H1 (cell line): Measurements from ENCODE around the gene ACTRT3.

Source experiments
- BRCA1 ChIP-seq: IDR thresholded peaks from 2 replicates; pipeline ENCODE4 v1.6.1; 2012; ENCODE audit warnings: low read depth, low read length, improper control_type of control experiment
- CEBPB ChIP-seq: IDR thresholded peaks from 2 replicates; pipeline ENCODE4 v1.6.1; 2012; ENCODE audit warnings: low read depth, low read length
- CHD2 ChIP-seq: IDR thresholded peaks from 2 replicates; pipeline ENCODE4 v1.6.1; 2012; ENCODE audit warnings: low read length, improper control_type of control experiment
- CREB1 ChIP-seq: IDR thresholded peaks from 2 replicates; pipeline ENCODE4 v1.6.1; 2012; ENCODE audit warnings: inconsistent platforms
- CTCF ChIP-seq, 3 experiments: IDR thresholded peaks; 1 replicate in 2 of 3; 2 replicates in 1 of 3; pipeline versions ENCODE4 v1.5.1 to v1.6.1; 2011; ENCODE audit warnings: low read length in 3 of 3, mild to moderate bottlenecking in 3 of 3, inconsistent platforms in 2 of 3, low read depth in 1 of 3, moderate library complexity in 1 of 3; ENCODE audit not compliant: insufficient read depth in 1 of 3; ENCODE audit errors: control extremely low read depth in 1 of 3
- JUND ChIP-seq: IDR thresholded peaks from 2 replicates; pipeline ENCODE4 v1.6.1; 2011; ENCODE audit warnings: mild to moderate bottlenecking, improper control_type of control experiment, low read length
- NRF1 ChIP-seq: IDR thresholded peaks from 2 replicates; pipeline ENCODE4 v1.6.1; 2011; ENCODE audit warnings: mild to moderate bottlenecking, low read depth, low read length, improper control_type of control experiment
- POLR2A ChIP-seq, 2 experiments: IDR thresholded peaks; 1 replicate in 1 of 2; 2 replicates in 1 of 2; pipeline ENCODE4 v1.6.1; 2011; ENCODE audit warnings: low read depth in 2 of 2, low read length in 2 of 2, mild to moderate bottlenecking in 2 of 2; ENCODE audit errors: control extremely low read depth in 1 of 2
- POLR2AphosphoS5 ChIP-seq: IDR thresholded peaks from 2 replicates; pipeline ENCODE4 v1.6.1; 2011; ENCODE audit warnings: low read depth, low read length
- RAD21 ChIP-seq, 2 experiments: IDR thresholded peaks in 1 of 2; conservative IDR thresholded peaks in 1 of 2; 2 replicates each; pipeline ENCODE4 v1.6.1; 2011; ENCODE audit warnings: low read depth in 2 of 2, low read length in 2 of 2, improper control_type of control experiment in 1 of 2, inconsistent platforms in 1 of 2, mild to moderate bottlenecking in 1 of 2, moderate library complexity in 1 of 2
- RFX5 ChIP-seq: IDR thresholded peaks from 2 replicates; pipeline ENCODE4 v1.6.1; 2011; ENCODE audit warnings: low read depth, low read length, improper control_type of control experiment, borderline replicate concordance
- SP2 ChIP-seq: IDR thresholded peaks from 2 replicates; pipeline ENCODE4 v1.6.1; 2012; ENCODE audit warnings: mild to moderate bottlenecking, low read length, inconsistent platforms
- TAF7 ChIP-seq: optimal IDR thresholded peaks from 2 replicates; pipeline ENCODE3; 2011; ENCODE audit warnings: low read depth, mild to moderate bottlenecking, inconsistent platforms, low read length, moderate library complexity, borderline replicate concordance

GRCh38 chr3:169787791-169788190, 18.4 kb upstream of the ACTRT3 start:
- no peak for TF ChIP-seq RFX5
- TF ChIP-seq NRF1 = no peak
- TF ChIP-seq POLR2AphosphoS5 = no peak
- TF ChIP-seq CTCF (IDR thresholded peaks at IDR 0.05; ENCODE audit: control extremely low read depth in 1 of 3, insufficient read depth in 1 of 3, low read depth in 1 of 3, low read length in 3 of 3) = no peak
- TF ChIP-seq JUND = no peak
- TF ChIP-seq POLR2A (IDR thresholded peaks at IDR 0.05; ENCODE audit: control extremely low read depth in 1 of 2, low read depth in 2 of 2, low read length in 2 of 2) = no peak
- no peak for TF ChIP-seq CHD2
- no peak for TF ChIP-seq BRCA1
- no peak for TF ChIP-seq CREB1
- no peak for TF ChIP-seq RAD21 (IDR thresholded peaks at IDR 0.05 in 1 of 2, conservative IDR thresholded peaks at IDR 0.05 in 1 of 2; ENCODE audit: low read depth in 2 of 2, low read length in 2 of 2)
- TF ChIP-seq SP2 = no peak
- no peak for TF ChIP-seq TAF7
- TF ChIP-seq CEBPB = no peak
